CD4-positive, alpha-beta T cell treated with Interleukin-10 for 1 hour (primary cell): ENCODE data around the gene UCMA.

Source experiments
- DNase-seq: peaks from one replicate; pipeline ENCODE4 v3.0.0-alpha.2; 2020

UCMA gene

DNA sequence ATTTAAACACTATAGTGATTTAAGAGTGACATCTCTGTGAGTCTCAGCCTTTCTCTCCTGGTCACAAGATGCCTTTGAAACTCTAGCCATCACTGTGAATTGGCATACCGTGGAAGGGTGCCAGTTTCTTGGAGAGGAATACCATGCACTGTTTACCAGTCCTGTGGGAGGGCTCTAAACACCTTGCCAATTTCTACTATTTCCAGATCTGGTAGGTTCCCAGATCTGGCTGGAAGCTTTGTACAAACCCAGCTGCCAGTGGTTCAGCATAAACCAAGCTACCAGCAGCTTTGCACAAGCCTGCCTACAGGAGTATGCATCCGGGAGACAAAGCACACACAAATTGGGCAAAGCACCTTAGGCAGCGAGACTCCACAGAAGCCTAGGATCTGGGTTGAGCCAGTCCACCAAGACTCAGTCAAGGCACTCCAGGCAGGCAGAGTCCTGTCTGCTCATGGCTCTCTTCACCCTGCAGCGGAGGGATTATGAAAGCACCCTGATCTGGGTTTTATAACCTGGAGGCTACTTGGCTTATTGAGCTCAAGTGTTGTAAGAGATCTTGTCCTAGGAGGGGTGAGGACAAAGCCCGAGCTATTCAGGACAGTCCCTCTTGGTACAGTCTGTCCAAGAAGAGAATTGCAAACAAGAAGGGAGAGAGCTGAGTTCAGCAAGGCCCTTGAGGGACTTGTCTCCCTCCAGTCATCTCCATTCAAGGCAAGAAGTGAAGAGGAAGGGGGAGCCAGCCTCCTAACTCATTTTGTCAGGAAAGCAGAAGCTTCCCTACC lies 49.3 kb downstream of the UCMA start:
- no peak for DNase-seq

GRCh38 chr10:13184276-13184675 lies 49.9 kb downstream of the UCMA start:
- DNase-seq: no peak

DNA sequence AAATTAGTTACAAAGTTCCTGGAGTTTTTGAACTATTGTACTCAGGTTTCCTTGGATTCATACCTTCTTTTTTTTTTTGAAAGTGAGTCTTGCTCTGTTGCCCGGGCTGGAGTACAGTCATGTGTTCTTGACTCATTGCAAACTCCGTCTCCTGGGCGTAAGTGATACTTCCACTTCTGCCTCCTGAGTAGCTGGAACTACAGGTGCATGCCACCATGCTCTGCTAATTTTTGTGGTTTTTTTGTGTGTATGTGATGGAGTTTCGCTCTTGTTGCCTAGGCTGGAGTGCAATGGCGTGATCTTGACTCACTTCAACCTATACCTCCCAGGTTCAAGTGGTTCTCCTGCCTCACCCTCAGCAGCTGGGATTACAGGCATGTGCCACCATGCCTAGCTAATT lies 50.5 kb downstream of the UCMA start:
- DNase-seq: no peak

DNA sequence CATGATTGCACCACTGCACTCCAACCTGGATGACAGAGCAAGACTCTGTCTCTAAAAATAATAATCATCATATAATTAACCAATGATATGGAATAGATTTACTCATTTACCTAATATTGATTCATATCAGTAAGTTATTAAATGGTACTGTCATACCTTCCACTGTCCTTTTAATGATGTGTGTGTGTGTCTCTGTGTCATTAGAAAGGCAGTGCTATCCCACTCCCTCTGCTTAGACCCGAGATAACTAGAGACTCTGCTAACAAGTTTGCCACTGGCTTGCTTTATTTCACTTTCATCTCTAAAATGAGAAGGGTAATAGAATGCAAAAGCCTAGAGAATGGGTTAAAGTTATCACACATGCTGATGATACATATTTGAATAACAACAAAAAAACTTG lies 51.8 kb downstream of the UCMA start:
- DNase-seq: no peak

GRCh38 chr10:13180788-13181187 lies 53.4 kb downstream of the UCMA start:
- no peak for DNase-seq

DNA sequence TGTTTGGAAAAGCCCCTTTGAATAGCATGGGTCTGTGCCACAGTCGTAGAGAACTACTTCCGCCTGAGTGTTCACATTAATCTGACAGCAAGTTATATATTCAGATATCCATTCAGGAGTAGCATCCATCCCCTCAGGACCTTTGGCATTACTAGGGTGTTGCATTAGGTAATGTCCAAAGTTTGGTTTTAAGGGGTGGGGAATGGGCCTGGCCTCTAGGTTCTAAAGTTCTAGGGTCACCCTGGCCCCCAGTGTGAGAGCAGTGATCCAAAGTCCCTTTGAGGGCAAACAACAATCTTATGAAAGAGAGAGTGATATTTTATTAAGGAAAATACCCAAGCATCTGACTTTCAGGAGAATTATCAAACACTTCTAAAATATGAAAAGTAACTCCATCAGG lies 60.6 kb downstream of the UCMA start:
- no peak for DNase-seq
